GM21367 (cell line): ENCODE results near the gene KCNV2.
A peak's percentile ranks its signal among the peaks of the same experiment; 100 is the strongest.

ENCODE experiments used
- ATAC-seq: cut with Tn5 transposase; IDR thresholded peaks from one replicate; pipeline ENCODE4 v1.9.1; 2021; ENCODE audit not compliant: unreplicated experiment

The KCNV2 gene

GRCh38 chr9:2758162-2758897 is 41.0 kb downstream of the KCNV2 start:
- no peak for ATAC-seq

GRCh38 chr9:2758898-2759510 is 41.7 kb downstream of the KCNV2 start:
- no peak for ATAC-seq

DNA sequence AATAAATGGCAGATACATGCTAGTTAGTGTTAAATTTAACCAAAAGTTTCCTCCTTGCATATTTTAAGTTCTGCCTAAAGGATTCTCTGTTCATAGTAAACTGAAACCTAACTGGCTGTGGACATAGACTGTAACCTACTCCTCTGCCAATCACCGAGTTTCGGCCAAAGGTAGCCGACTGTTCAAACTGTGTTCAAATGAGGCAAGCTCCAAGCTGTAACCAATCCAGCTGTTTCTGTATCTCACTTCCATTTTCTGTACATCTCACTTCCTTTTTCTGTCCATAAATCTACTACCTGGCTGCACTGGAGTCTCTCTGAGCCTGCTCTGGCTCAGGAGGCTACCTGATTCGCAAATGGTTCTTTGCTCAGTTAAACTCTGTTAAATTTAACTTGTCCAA is 44.1 kb downstream of the KCNV2 start:
- peak; percentile 50 for ATAC-seq

DNA sequence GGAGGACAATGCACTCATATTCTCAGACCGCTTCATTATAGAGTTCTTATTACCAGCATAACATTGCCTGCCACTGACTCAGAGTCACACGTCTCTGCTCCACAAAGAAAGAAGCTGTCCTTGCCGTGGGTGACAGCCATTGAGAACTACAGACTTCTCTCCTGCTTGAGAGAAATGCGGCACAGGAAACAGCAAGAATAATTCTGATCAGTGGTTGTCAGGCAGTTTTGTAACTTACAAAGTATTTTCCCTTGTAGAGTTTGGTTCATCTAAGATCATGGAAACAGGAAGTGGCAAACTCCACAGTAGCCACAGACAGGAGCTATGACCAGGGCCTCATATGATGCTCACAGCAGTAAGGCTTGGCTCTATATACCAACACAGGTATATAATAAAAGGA is 47.0 kb downstream of the KCNV2 start:
- ATAC-seq = peak; percentile 52

GRCh38 chr9:2765250-2765880 is 48.1 kb downstream of the KCNV2 start:
- no peak for ATAC-seq

DNA sequence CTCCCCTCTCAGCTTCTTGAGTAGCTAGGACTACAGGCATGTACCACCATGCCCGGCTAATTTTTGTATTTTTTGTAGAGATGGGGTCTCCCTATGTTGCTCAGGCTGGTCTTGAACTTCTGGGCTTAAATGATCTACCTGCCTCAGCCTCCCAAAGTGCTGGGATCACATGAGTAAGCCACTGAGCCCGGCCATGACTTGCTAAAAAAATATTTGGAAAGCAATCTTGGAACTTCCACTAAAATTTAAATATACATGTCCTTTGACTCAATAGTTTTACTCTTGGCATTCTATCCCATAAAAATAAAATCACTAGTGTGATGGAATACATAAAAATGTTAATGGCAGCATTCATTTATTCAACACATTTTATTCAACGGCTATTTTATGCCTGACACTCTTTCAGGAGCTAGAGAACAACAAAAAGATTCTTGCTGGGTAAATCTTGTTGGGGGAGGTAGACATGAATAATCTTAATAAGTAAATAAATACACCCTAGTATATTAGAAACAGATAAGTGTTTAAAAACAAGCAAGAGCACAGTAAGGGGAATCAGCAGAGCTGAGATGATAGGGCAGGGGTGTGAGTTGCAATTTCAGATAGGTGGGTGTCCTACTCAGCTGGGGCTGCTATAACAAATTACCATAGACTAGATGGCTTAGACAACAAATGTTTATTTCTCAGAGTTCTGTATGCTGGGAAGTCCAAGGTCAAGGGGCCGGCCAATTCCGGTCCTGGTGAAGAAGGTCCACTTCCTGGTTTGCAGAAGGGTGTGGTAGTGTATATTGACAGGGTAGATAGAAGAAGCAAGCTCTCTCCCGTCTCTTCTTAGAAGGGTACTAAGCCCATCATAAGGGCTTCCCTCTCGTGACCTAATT is 50.7 kb downstream of the KCNV2 start:
- ATAC-seq = no peak

- ATAC-seq = no peak
Observed at GRCh38 chr9:2771087-2771486, 53.8 kb downstream of the KCNV2 start.

DNA sequence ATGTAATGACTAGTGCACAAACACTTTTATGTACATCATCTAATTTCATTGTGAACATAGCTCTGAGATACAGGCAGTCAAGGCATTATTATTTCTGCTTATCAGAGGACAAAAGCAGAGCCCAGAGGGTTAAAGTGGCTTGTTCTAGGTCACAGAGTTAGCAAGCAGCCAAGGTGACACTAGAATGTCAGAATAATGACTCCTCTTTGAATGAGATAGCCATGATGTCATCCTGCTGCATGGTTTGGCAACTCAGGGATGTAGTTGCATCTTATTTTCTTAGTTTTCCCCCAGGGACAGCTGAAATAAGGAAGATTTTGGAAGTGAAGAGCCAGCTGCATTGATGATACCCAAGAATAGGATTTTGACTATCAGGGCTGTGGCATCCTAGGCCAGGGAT is 54.4 kb downstream of the KCNV2 start:
- no peak for ATAC-seq

- no peak for ATAC-seq
Observed at GRCh38 chr9:2777454-2777853, 60.1 kb downstream of the KCNV2 start.

GRCh38 chr9:2778816-2779215 is 61.5 kb downstream of the KCNV2 start:
- ATAC-seq = no peak
